ENCODE measurements around the gene ADO. TPM values are rescaled to one million over a fixed set of nuclear protein-coding genes. Genes with fewer than 3 reads are reported as not detected.

The ADO gene
- total RNA-seq = 13.1 and 15.5 TPM in 2 replicates

GRCh38 chr10:62804356-62805230 is at the start of gene ADO:
ADO (plus strand) TSS chr10:62804720; CDS start chr10:62805060, 340 bp downstream.

DNA sequence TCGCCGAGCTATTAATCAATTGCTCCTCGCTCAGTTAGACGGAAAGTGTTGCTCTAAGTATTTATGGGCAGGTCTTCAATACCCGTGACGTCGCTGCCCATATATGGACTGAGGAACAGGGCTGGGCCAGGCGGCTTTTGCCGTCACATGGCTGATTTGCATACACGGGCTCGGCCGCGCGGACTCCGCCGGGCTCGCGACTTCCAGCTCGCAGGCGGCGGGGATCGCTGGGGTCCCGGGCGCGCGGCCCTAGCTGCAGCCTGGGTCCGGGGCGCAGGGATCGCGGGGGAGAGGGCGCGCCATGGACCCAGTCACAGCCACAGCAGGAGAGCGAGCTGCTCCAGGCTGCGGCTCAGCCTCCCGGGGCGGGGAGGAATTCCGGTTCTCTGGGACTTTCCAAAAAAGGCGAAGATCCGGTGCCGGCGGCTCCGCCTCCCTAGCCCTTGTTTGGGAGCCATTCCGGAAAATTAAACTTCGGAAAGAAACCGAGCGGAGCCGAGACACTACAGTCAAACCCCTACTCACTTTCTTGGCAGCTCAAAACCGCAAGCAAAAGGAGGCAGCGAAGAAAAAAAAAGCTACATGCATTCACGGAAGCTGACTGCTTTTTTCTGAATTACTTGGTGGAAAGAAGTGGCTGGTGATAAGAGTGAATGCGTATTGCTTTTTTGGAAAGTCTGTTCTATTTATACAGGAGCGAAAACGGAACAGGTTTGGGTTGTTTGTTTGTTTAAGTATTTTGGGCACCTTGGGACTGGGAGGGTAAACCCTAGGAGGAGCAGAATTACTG is 12.0 kb downstream of the ADO start, which contains the start of gene EGR2:
Gene EGR2, minus strand, starts transcription at position 36 of the 790 bp plus-strand sequence. CDS start 337 bp downstream, outside the sequence.

Other genes with a start within 250 kb of the ADO start
- gene EGR2, start 11.6 kb downstream of the ADO start, total RNA-seq = under 0.01 and 0.25 TPM in 2 replicates